ENCODE data around the gene GRIN3A.

GRCh38 chr9:101675341-101675740, 63.1 kb downstream of the GRIN3A start:
- no peak for TF ChIP-seq CTCF (IDR thresholded peaks at IDR 0.05; ENCODE audit: borderline replicate concordance, extremely low read depth, low read length, poor library complexity, severe bottlenecking)
- TF ChIP-seq EZH2 (IDR thresholded peaks at IDR 0.05; ENCODE audit: borderline replicate concordance, low read depth, low read length, severe bottlenecking): no peak
